Natural killer cell (primary cell): ENCODE measurements around the gene SDCBP2. TPM values are rescaled to one million over a fixed set of nuclear protein-coding genes. Genes with fewer than 3 reads are reported as not detected.

ENCODE experiments used
- ATAC-seq, 3 donors: fragments of 150-1000 bp in 2 of 3; fragments of 200-7000 bp in 1 of 3; cut with Tn5 transposase; 1 replicate in 1 of 3; 2 replicates in 2 of 3; pipeline ENCODE4 v1.10.0; 2021; ENCODE audit warnings: mild to moderate bottlenecking in 2 of 3, moderate library complexity in 2 of 3
- DNase-seq, 2 donors: peaks; one replicate each; pipeline versions ENCODE4 v3.0.0 to v3.0.0-alpha.2; 2013 to 2021; ENCODE audit warnings: mixed read lengths in 1 of 2
- H3K27ac ChIP-seq: one replicate; pipeline ENCODE4 v1.5.1; 2013; ENCODE audit warnings: mild to moderate bottlenecking, low read length
- H3K27me3 ChIP-seq: one replicate; pipeline ENCODE4 v1.6.1; 2013; ENCODE audit warnings: low read length; ENCODE audit not compliant: control insufficient read depth, insufficient read depth
- H3K36me3 ChIP-seq: one replicate; pipeline ENCODE4 v1.6.1; 2013; ENCODE audit warnings: low read length; ENCODE audit not compliant: control insufficient read depth, insufficient read depth
- H3K4me1 ChIP-seq: one replicate; pipeline ENCODE4 v1.6.1; 2013; ENCODE audit warnings: low read length; ENCODE audit not compliant: control insufficient read depth, insufficient read depth
- H3K4me3 ChIP-seq: one replicate; pipeline ENCODE4 v1.5.1; 2013; ENCODE audit warnings: low read length
- H3K9me3 ChIP-seq: one replicate; pipeline ENCODE4 v1.6.1; 2013; ENCODE audit warnings: low read length; ENCODE audit not compliant: control insufficient read depth, insufficient read depth
- H3K27ac Mint-ChIP-seq, 2 donors: one replicate each; pipeline ENCODE4 v1.8.0; 2022; ENCODE audit warnings: mild to moderate bottlenecking in 2 of 2, mixed read lengths in 2 of 2, moderate library complexity in 1 of 2
- H3K27me3 Mint-ChIP-seq, 2 donors: one replicate each; pipeline ENCODE4 v1.8.0; 2022; ENCODE audit warnings: low read depth in 2 of 2, mixed read lengths in 2 of 2
- H3K36me3 Mint-ChIP-seq: one replicate; pipeline ENCODE4 v1.8.0; 2022; ENCODE audit warnings: mixed read lengths
- H3K4me1 Mint-ChIP-seq, 2 donors: one replicate each; pipeline ENCODE4 v1.8.0; 2022; ENCODE audit warnings: mixed read lengths in 2 of 2
- H3K4me3 Mint-ChIP-seq: one replicate; pipeline ENCODE4 v1.8.0; 2022; ENCODE audit warnings: mild to moderate bottlenecking, moderate library complexity, mixed read lengths
- H3K9me3 Mint-ChIP-seq, 2 donors: one replicate each; pipeline ENCODE4 v1.8.0; 2022; ENCODE audit warnings: mixed read lengths in 2 of 2
- whole genome bisulfite sequencing: methylation state at CpG from one replicate; pipeline ENCODE4 v1.1.7; 2013; ENCODE audit warnings: missing lambda C conversion rate; ENCODE audit not compliant: insufficient coverage; 5-methylcytosine and 5-hydroxymethylcytosine counted together
- intact Hi-C: fragments of 100-400 bp; cut with micrococcal nuclease; formaldehyde crosslinking; loops from one replicate; pipeline ENCODE4 v1.14.2; 2022
- total RNA-seq, 4 donors: library from RNA; stranded (reverse); fragments of 120-200 nt in 1 of 4; gene quantifications; one replicate each; pipeline versions ENCODE4 v1.2.3 to v1.2.4, GENCODE V29; 2013 to 2022
- TF ChIP-seq, protein P1 (sequence below): fragments of 200-600 bp; IDR thresholded peaks from one replicate; pipeline ENCODE4 v1.8.0; 2022; ENCODE audit warnings: antibody characterized with exemption

The SDCBP2 gene
- total RNA-seq, 3 donors from 2014 or later (not counting 1 experiment from before 2014, with no cell fraction given) = 2.0 to 2.7 (median 2.6) TPM

DNA sequence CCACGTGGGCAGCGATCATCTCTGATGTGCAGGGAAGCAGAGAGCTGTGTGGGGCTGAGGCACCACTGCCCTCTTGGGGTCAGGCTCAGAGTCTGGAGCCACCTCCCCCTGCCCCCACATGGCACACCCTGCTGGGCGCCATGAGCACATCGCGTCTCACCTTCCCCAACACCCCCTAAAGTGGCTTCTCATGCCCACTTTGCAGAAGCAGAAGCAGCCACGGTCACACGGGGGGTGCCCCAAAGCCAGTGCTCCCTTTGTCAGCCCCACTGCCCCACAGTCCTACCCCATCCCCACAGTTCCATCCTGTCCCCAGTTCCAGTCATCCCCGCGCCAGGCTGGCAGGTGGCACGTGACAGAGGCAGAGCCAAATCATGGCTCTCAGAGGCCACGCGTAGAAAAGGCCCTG, 19.5 kb downstream of the SDCBP2 start:
- Mint-ChIP-seq H3K9me3 (no peaks in the 10 kb centered on the region), H3K27ac (no peak overlapping the region), H3K27me3 (peaks cover 7 to 10% of the 10 kb centered on the region in 2 donors), H3K4me3 (no peak overlapping the region), H3K4me1 (peaks cover 0 to 5% of the 10 kb centered on the region in 2 donors), H3K36me3 (no peaks in the 10 kb centered on the region)
- intact Hi-C loops = no loop called here
- peaks cover 6% of the 10 kb centered on the region for H3K4me1 ChIP-seq
- H3K9me3 ChIP-seq = no peaks in the 10 kb centered on the region
- DNase-seq = no peak
- H3K27me3 ChIP-seq = no peaks in the 10 kb centered on the region
- TF ChIP-seq, protein P1, sequence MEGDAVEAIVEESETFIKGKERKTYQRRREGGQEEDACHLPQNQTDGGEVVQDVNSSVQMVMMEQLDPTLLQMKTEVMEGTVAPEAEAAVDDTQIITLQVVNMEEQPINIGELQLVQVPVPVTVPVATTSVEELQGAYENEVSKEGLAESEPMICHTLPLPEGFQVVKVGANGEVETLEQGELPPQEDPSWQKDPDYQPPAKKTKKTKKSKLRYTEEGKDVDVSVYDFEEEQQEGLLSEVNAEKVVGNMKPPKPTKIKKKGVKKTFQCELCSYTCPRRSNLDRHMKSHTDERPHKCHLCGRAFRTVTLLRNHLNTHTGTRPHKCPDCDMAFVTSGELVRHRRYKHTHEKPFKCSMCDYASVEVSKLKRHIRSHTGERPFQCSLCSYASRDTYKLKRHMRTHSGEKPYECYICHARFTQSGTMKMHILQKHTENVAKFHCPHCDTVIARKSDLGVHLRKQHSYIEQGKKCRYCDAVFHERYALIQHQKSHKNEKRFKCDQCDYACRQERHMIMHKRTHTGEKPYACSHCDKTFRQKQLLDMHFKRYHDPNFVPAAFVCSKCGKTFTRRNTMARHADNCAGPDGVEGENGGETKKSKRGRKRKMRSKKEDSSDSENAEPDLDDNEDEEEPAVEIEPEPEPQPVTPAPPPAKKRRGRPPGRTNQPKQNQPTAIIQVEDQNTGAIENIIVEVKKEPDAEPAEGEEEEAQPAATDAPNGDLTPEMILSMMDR = no peak
- 89% methylated on average over 12 of the region's 12 CpGs for WGBS
- H3K27ac ChIP-seq = no peak overlapping the region
- no peaks in the 10 kb centered on the region for H3K36me3 ChIP-seq
- H3K4me3 ChIP-seq = no peak overlapping the region
- no peak for ATAC-seq

DNA sequence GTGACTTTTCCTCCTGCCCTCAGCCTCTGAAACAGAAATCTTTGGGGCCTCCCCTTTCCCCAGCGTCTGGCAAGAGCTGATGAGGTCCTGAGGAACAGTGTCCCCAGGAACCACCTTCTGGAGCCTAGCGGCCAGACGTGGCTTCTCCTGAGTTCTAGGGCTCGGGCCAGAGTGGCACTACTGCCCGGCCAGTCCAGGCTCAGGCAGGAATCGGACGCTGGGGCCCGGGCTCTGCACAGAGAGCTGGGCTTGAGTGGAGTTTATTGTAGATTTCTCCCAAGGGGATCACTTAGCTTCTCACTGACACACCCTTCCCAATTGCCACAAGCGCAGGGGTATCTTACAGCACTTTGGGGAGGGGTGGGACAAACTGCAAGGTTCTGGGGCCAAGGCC, 20.2 kb downstream of the SDCBP2 start:
- H3K4me1 ChIP-seq = peaks cover 6% of the 10 kb centered on the region
- Mint-ChIP-seq H3K27ac (no peak overlapping the region), H3K4me1 (peaks cover 0 to 5% of the 10 kb centered on the region in 2 donors), H3K36me3 (no peaks in the 10 kb centered on the region), H3K27me3 (peaks cover 3% of the 10 kb centered on the region in 2 donors), H3K4me3 (no peak overlapping the region), H3K9me3 (no peaks in the 10 kb centered on the region)
- no peak overlapping the region for H3K4me3 ChIP-seq
- TF ChIP-seq, protein P1 = no peak
- H3K36me3 ChIP-seq = no peaks in the 10 kb centered on the region
- intact Hi-C loops = no loop called here
- H3K27me3 ChIP-seq = no peaks in the 10 kb centered on the region
- no peaks in the 10 kb centered on the region for H3K9me3 ChIP-seq
- ATAC-seq = no peak
- H3K27ac ChIP-seq = no peak overlapping the region
- 93% methylated on average over 8 of the region's 9 CpGs for WGBS
- no peak for DNase-seq

DNA sequence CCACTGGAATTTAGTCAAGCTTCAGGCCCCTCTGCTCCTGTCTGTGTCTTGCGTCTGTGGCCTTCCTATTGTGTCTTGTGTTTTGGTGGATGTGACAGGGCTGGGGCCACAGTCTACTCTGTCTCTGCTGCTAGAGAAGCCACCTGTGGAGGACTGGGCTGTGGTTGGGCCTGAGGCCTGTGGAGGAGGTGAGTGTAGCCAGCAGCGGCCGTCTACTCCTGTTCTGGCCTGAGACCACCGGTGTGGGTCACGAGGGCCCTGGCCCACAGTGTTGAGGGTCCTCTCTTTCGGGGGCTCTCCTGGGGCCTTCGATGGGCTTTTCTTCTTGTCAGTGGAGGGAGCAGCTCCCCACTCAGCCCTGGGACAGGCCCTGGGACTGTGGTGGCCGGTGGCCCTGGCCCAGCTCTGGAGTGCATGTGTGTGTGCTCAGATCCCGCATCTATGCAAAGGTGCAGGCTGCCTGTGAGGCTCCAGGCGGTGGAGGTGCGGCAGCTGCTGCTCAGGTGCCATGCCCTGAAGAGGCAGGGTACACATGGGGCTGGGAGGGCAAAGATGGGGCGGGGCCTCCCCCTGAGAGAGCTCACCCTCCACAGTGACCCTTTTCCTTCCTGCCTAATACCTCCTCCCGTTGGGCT, 20.8 kb downstream of the SDCBP2 start:
- H3K27ac ChIP-seq = no peak overlapping the region
- H3K4me1 ChIP-seq = peaks cover 1% of the 10 kb centered on the region
- H3K4me3 ChIP-seq = no peak overlapping the region
- intact Hi-C loops = no loop called here
- no peaks in the 10 kb centered on the region for H3K27me3 ChIP-seq
- no peaks in the 10 kb centered on the region for H3K9me3 ChIP-seq
- Mint-ChIP-seq H3K27me3 (no peaks in the 10 kb centered on the region), H3K36me3 (no peaks in the 10 kb centered on the region), H3K27ac (no peak overlapping the region), H3K4me3 (no peak overlapping the region), H3K4me1 (no peaks in the 10 kb centered on the region), H3K9me3 (no peaks in the 10 kb centered on the region)
- 88% methylated on average over 13 of the region's 13 CpGs for WGBS
- no peaks in the 10 kb centered on the region for H3K36me3 ChIP-seq
- no peak for ATAC-seq
- no peak for DNase-seq
- TF ChIP-seq, protein P1 = no peak

DNA sequence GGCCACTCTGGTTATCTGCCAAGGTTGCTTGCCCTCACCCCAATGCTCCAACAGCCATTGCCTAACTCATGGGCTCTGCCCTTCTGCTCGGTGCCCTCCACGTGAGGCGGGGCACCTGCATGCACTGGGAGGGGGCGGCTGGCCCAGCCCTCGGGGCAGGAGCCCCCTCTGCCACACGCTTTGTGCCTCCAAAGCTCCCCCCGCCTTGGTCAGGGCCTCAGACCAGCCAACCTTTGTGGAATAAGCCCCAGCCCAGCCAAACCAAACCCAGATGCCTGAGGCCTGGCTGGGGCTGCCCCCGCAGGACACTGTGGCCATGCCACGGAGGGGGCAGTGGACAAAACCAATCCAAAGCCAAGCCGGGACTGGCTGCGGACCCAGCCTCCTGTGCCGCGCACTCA, 21.4 kb downstream of the SDCBP2 start:
- no peaks in the 10 kb centered on the region for H3K27me3 ChIP-seq
- Mint-ChIP-seq H3K4me3 (no peak overlapping the region), H3K36me3 (no peaks in the 10 kb centered on the region), H3K27me3 (no peaks in the 10 kb centered on the region), H3K27ac (no peak overlapping the region), H3K4me1 (no peaks in the 10 kb centered on the region), H3K9me3 (no peaks in the 10 kb centered on the region)
- intact Hi-C loops = no loop called here
- H3K4me3 ChIP-seq = no peak overlapping the region
- TF ChIP-seq, protein P1 = no peak
- H3K9me3 ChIP-seq = no peaks in the 10 kb centered on the region
- DNase-seq (no peak), ATAC-seq (no peak)
- WGBS = 97% methylated on average over 13 of the region's 13 CpGs
- no peak overlapping the region for H3K27ac ChIP-seq
- no peaks in the 10 kb centered on the region for H3K36me3 ChIP-seq
- no peaks in the 10 kb centered on the region for H3K4me1 ChIP-seq
